NCI-H187 treated with DMSO at 0.1 percent for 48 hours (cell line): Measurements from ENCODE around the gene GDA.
"Not testable (repeated sequence)": the region's sequence is repeated elsewhere in the genome, so short reads cannot be mapped to it uniquely, and the experiment has no call there.

Source experiments
- DNase-seq: peaks from one replicate; lab custom pipeline; 2025; lab: John Stamatoyannopoulos, UW

Gene GDA

GRCh38 chr9:72278959-72279358 is 129.7 kb downstream of the GDA start:
- no peak for DNase-seq

GRCh38 chr9:72280913-72281500 is 131.8 kb downstream of the GDA start:
- DNase-seq = no peak

GRCh38 chr9:72289401-72289800 is 140.2 kb downstream of the GDA start:
- no peak for DNase-seq

- DNase-seq = no peak
These were observed 141.1 kb downstream of the GDA start for GRCh38 chr9:72290311-72290710.

- not testable (repeated sequence) for DNase-seq
These were observed 142.3 kb downstream of the GDA start for GRCh38 chr9:72291576-72291975.

GRCh38 chr9:72292256-72292682 is 143.0 kb downstream of the GDA start:
- no peak for DNase-seq

- DNase-seq = no peak
These were observed 143.8 kb downstream of the GDA start for GRCh38 chr9:72292874-72293607.

GRCh38 chr9:72294936-72295335 is 145.7 kb downstream of the GDA start:
- no peak for DNase-seq

GRCh38 chr9:72297516-72297915 is 148.3 kb downstream of the GDA start:
- no peak for DNase-seq

GRCh38 chr9:72299017-72299603 is 149.9 kb downstream of the GDA start:
- no peak for DNase-seq

GRCh38 chr9:72300873-72301272 is 151.6 kb downstream of the GDA start:
- DNase-seq = no peak
